ENCODE measurements around the gene ATP11A.

DNA sequence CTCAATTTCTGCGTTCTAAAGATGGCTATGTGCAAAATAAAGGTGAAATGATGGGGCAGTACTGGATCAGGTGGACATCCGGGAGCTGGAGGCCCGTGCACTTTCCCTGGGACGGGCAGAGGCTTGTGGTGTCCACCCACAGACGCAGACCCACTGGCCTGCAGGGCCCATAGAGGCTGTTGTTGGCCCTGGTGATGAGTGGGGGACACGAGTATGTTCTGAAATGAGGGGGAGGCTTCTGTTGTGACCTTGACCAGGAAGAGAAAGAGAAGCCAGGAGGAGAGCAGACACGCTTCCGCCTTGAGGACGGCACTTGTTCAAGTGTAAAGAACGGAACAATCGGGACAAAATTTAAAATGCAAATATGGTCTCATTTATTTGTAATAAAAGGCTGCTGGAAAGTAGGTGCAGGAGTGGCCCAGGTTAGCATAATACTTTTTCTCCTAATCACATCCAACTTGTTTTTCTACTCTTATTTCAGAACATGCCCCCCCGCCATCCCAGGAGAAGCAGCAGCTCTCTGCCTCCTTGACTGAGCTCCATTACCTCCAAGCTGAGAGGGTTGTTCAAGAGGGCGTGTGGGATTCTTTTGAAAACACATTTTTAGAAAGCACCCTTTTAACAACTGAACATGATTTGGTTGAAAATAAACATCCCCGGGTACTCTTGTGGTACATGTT, 27.1 kb downstream of the ATP11A start:
- TF ChIP-seq, protein P1, sequence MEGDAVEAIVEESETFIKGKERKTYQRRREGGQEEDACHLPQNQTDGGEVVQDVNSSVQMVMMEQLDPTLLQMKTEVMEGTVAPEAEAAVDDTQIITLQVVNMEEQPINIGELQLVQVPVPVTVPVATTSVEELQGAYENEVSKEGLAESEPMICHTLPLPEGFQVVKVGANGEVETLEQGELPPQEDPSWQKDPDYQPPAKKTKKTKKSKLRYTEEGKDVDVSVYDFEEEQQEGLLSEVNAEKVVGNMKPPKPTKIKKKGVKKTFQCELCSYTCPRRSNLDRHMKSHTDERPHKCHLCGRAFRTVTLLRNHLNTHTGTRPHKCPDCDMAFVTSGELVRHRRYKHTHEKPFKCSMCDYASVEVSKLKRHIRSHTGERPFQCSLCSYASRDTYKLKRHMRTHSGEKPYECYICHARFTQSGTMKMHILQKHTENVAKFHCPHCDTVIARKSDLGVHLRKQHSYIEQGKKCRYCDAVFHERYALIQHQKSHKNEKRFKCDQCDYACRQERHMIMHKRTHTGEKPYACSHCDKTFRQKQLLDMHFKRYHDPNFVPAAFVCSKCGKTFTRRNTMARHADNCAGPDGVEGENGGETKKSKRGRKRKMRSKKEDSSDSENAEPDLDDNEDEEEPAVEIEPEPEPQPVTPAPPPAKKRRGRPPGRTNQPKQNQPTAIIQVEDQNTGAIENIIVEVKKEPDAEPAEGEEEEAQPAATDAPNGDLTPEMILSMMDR (IDR thresholded peaks at IDR 0.05), result no peak
- TF ChIP-seq POLR2AphosphoS5 (IDR thresholded peaks at IDR 0.05) (no peak), EP300 (IDR thresholded peaks at IDR 0.05) (no peak), POLR2A (IDR thresholded peaks at IDR 0.05) (no peak)

Data from sigmoid colon (tissue), 4 donors.